SW 1271 (cell line): ENCODE results near the gene ERF.
"Not testable (repeated sequence)": the region's sequence is repeated elsewhere in the genome, so short reads cannot be mapped to it uniquely, and the experiment has no call there.

Experiments used
- DNase-seq, 2 experiments: peaks; one replicate each; lab custom pipeline; 2025; lab: John Stamatoyannopoulos, UW

Gene ERF

DNA sequence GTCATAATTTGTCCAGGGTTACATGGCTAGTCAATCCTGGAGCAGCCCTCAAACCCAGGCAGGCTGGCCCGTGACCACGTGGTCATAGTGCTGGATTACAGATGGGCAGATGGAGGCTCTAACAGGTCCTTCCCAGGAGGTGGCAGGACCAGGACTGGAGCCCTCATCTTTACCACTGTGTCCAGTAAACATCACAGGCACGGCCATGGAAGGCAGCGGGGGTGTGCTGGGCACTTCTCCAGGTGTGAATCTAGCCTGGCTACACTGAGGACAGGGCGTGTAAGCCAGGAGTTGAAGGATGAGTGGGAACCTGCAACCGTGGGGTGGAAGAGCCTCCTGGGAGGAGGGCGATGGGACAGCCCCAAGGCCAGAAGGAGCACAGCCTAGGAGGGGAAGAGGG lies 20.2 kb upstream of the ERF start:
- no peak for DNase-seq

DNA sequence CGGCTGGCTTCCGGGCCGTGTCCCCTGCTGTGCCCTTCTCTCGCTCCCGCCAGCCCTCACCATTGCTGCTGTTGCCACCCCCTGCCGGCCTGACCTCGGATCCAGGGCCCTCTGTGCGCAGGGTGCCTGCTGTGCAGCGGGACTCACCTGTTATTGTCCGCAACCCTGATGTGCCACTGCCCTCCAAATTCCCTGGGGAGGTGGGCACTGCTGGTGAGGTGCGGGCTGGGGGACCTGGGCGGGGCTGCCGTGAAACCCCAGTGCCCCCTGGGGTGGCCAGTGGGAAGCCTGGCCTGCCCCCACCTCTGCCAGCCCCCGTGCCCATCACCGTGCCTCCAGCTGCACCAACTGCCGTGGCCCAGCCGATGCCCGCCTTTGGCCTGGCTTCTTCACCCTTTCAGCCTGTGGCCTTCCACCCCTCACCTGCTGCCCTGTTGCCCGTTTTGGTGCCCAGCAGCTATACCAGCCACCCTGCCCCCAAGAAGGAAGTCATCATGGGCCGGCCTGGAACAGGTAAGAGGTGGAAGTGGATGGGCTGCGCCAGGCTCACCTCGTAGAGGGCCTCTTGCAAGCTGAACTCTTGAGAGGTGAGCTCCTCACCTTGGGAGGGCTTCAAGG lies 19.2 kb upstream of the ERF start:
- no peak for DNase-seq

DNA sequence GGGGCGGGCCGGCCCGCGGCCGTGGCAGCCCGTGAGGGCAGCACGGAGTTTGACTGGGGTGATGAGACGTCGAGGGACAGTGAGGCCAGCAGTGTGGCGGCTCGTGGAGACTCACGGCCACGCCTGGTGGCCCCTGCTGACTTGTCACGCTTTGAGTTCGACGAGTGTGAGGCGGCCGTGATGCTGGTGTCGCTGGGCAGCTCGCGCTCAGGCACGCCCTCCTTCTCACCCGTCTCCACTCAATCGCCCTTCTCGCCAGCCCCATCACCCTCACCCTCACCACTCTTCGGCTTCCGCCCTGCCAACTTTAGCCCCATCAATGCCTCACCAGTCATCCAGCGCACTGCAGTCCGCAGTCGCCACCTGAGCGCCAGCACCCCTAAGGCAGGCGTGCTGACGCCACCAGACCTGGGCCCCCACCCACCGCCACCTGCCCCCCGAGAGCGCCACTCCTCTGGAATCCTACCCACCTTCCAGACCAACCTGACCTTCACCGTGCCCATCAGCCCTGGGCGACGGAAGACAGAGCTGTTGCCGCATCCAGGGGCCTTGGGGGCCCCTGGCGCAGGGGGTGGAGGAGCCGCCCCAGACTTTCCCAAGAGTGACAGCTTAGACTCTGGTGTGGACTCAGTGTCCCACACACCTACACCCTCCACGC lies 18.6 kb upstream of the ERF start:
- no peak for DNase-seq

DNA sequence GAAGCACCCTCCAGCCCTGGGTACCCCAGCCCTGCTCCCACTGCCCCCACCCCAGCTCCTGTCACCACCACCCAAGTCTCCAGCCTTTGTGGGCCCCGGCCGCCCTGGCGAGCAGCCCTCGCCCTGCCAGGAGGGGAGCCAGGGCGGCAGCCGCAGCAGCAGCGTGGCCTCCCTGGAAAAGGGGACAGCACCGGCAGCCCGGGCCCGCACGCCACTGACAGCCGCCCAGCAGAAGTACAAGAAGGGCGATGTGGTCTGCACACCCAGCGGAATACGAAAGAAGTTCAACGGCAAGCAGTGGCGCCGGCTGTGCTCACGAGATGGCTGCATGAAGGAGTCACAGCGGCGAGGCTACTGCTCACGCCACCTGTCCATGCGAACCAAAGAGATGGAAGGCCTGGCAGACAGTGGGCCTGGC lies 18.1 kb upstream of the ERF start:
- no peak for DNase-seq

DNA sequence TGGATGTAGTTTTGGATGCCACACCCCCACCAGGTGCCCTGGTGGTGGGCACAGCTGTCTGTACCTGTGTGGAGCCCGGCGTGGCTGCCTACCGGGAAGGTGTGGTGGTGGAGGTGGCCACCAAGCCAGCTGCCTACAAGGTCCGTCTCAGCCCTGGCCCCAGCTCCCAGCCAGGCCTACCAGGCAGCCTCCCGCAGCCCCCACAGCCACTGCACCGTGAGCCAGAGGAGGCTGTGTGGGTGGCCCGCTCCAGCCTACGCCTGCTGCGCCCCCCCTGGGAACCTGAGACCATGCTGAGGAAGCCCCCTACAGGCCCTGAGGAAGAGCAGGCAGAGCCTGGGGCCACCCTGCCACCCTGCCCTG lies 17.6 kb upstream of the ERF start:
- DNase-seq: no peak

DNA sequence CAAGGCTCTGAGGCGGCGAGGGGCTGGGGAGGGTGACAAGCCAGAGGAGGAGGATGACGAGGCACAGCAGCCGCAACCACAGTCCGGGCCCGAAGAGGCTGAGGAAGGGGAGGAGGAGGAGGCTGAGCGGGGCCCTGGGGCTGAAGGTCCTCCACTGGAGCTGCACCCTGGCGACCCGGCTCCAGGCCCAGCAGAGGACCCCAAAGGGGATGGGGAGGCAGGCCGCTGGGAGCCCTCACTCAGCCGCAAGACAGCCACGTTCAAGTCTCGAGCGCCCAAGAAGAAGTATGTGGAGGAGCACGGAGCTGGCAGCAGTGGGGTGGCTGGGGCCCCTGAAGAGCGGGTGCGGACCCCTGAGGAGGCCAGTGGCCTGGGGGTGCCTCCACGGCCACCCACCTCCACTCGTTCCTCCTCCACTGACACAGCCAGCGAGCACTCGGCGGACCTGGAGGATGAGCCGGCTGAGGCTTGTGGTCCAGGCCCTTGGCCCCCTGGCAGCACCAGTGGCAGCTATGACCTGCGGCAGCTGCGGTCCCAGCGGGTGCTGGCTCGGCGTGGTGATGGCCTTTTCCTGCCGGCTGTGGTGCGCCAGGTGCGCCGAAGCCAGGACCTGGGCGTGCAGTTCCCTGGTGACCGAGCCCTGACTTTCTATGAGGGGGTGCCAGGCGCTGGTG lies 17.1 kb upstream of the ERF start:
- no peak for DNase-seq

DNA sequence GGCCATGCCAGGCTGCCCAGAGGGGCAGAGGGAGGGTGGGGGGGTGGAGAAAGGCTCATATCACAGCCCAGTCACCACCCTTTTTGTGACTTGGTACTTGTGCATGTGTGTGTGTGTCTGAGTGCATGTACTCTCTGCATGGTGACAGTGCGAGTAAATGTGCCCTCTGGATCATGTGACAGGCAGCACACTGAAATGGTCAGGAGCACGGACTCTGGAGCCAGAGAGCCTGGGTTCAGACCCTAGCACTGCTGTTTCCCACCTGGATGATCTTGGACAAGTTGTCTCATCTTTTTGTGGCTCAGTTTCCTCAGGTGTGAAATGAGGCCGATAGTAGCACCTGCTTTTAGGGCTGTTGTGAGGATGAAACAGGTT lies 16.1 kb upstream of the ERF start:
- no peak for DNase-seq

DNA sequence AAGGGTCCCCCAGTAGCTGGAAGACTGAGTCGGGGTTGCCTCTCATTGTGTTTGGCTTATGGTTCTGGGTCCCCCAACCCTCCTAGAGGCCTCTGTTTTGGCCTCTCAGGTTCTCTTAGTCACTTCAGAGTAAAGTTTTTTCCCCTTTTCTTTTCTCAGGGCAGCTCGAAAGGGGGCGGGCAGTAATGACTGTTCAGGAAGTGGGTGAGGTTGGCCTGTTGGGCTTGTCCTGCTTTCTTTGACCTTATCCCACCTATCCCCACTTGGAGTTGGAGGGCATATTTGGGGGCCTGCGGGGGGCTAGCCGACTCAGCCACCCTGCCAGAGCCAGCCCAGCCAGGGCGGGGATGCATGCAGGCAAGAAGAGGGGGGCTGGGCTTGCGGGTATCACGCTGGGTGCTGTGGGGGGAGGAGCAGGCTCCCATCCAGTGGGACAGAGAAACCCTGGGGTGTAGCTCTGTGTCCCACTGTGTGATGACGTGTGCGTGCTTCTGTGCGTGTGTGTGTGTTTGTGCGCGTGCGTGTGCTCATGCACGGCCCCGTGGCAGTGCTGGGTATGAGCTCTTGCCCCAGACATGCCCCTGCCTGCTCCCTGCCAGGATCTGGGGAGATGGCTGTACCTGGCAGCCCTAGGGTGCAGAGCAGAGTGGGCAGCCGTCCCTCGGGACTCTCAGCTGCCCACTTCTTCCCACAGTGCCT lies 15.6 kb upstream of the ERF start:
- peak in 1 of 2 experiments; percentile 27 for DNase-seq

DNA sequence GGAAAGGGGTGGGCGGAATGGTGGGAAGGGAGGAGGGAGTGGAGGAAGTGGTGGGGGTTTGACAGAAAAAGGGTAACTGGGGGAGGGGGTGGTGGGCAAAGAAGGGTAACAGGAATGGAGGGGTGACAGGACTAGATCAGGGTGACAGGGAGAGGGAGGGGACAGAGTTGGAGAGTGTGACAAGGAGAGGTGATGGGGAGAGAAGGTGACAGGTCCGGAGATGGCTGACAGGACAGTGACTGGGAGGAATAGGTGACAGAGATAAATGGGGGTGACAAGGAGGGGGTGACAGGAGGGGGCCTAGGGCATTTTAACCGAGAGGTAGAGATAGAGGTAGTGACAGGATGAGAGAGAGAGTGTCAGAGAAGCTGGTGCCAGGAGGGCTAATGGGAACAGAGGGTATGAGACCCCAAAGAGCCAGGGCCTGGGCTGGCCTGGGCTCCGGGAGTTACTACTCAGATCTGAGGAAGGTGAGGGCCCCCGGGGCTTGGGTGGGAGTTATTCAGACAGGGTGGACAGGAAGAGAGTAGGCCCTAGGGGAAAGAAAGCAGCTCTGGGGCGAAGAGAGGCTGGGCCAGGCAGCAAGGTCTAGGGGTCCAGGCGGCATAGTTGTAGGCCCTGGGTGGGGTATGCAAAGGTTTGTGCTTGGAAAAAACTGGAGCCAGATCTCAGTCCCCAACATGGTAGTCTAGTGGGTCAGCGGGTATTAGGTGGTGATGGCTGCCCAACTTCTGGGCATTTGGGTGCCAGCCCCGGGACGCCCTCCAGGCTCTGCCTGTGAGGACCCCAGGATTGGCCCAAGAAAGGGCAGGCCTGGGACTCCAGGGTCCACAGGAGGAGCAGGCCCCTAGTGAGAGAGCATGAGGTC lies 14.8 kb upstream of the ERF start:
- no peak for DNase-seq

DNA sequence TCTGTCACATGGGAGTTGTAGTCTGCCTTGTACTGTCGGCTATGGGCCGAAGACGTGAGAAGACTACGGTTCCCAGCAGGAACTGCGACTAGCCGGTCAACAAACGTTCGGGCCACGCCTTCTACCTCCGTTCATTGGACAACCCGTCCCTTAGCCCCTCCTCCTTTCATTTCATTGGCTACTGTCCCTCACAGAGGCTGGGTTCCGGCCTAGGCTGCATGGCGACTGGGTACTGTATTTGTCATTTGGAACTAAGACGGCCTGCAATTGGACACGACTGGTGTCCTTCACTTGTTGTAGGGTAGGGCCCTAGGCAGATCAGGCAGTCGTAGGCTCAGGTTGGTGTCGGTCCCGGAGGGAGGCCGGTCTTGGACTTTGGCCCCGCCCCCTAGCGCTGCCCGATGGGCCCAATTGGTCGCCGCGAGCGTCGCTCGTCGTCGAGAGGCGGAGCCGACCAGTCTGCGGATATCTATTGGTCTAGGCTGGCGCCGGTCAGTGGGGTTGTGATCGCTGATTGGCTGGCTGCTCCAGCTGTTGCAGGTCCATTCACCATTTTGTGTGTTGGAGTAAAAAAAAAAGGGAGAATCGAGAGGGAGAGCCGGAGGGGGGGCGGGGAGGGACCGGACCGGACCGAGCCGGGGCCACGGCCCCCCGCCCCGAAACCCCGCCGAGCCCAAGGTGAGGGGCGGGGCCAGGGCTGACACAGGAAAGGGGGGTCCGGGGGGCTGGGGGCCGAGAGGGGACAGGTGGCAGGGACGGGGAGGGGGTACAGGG lies 14.0 kb upstream of the ERF start, which contains the start of gene CIC:
TSS of gene CIC (plus strand) at position 549 of the 774 bp plus-strand sequence. CDS start 2,532 bp downstream, outside the sequence.
- DNase-seq: peak; percentile 96 to 99

DNA sequence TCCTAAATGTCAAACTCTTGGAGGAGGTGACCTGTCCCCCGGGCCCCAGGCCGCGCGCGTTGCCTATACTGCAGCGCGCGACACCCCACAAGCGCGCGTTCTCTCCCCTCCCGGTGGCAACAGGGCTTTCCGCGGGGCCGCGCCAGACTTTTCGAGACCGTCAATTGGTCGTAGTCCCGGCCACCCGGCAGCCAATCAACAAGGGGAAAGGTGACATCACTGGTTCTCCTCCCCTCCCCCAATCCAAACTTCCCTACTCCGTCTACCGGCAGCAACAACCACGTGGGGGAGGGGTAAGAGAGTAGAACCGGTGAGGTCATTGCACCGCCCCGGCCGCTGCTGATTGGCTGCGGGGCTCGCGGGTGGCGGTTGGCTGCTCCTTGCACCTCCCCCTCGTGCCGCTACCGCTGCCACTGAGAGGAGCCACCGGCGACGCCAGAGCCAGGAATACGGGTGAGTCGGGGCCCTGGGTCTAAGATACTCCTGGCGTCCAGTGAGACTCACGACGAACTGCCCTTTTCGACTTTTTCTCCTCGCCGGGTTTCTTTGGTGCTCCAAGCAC lies 13.3 kb upstream of the ERF start:
- peak; percentile 96 for DNase-seq

DNA sequence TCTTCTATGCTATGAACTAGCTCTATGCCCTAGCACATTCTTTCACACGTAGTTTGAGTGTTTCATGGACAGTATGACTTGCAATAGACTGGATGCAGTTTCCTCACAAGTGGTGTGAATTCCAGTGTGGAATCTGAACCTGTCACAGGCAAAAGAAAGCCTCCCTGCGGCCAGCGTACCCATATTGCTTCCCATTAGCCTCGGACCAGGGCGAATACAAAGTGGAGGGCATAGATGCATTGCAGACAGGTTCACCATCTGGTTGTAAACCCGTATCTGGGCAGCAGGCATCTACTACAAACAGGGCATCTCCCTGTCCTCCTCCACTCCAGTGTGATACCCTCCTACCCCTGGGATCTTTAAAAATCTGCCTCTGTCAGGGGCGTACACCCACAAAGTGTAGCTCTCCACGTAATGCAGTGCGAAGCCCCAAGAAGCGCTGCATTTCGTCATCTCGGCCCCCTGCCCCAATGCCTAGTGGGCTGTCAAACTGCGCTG lies 12.8 kb upstream of the ERF start:
- DNase-seq: no peak

DNA sequence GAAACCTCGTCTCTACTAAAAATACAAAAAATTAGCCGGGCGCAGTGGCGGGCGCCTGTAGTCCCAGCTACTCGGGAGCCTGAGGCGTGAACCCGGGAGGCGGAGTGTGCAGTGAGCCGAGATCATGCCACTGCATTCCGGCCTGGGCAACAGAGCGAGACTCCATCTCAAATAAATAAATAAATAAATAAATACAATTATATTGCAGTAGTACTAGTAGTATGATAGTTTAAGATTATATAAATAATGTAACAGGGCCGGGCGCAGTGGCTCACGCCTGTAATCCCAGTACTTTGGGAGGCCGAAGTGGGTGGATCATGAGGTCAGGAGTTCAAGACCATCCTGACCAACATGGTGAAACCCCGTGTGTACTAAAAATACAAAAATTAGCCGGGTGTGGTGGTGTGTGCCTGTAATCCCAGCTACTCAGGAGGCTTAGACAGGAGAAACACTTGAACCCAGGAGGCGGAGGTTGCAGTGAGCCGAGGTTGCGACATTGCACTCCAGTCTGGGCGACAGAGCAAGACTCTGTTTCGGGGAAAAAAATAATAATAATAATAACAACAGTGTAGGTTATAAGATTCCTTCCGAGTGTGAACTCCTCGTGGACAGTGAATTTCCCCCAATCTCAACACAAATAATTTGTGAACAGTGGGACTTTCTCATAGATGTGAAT lies 12.1 kb upstream of the ERF start:
- DNase-seq: not testable (repeated sequence)

DNA sequence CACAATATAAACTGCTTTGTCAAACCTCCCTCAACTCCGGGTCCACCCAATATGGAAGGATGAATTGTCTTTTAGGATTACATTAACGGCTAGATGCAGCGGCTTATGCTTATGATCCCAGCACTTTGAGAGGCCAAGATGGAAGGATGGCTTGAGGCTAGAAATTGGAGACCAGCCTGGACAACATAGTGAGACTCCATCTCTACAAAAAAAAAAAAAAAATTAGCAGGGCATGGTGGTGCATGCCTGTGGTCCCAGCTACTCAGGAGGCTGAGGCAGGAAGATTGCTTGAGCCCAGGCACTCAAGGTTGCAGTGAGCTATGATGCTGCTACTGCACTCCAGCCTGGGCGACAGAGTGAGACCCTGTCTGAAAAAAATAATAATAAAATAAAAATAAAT lies 11.2 kb upstream of the ERF start:
- DNase-seq: not testable (repeated sequence)

DNA sequence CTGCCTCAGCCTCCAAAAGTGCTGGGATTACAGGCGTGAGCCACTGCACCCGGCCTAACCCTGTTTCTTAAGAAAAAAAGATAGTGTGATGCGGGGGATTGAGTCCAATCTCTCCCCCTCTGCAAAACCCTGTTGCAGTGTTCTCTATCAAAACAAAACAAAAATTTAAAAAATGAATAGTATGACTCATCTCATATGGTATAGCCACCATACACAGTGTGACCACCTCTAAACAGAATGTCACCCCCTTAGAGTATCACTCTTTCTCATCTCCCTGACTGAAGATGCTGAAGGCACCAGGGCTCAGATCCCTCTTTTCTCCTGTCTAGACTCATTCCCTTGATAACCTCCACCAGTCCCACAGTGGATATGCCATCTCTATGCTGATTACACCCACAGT lies 6.8 kb upstream of the ERF start:
- no peak for DNase-seq

DNA sequence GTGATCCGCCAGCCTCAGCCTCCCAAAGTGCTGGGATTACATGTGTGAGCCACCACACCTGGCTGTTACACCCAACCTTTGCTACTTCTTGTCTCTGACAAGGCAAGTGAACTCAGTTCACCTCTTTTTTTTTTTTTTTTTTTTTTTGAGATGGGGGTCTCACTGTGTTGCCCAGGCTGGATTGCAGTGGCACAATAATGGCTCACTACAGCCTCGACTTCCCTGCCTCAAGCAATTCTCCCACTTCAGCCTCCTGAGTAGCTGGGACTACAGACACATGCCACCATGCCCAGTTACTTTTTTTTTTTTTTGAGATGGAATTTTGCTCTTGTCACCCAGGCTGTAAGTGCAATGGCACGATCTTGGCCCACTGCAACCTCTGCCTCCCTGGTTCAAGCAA lies 2.9 kb upstream of the ERF start:
- not testable (repeated sequence) for DNase-seq

DNA sequence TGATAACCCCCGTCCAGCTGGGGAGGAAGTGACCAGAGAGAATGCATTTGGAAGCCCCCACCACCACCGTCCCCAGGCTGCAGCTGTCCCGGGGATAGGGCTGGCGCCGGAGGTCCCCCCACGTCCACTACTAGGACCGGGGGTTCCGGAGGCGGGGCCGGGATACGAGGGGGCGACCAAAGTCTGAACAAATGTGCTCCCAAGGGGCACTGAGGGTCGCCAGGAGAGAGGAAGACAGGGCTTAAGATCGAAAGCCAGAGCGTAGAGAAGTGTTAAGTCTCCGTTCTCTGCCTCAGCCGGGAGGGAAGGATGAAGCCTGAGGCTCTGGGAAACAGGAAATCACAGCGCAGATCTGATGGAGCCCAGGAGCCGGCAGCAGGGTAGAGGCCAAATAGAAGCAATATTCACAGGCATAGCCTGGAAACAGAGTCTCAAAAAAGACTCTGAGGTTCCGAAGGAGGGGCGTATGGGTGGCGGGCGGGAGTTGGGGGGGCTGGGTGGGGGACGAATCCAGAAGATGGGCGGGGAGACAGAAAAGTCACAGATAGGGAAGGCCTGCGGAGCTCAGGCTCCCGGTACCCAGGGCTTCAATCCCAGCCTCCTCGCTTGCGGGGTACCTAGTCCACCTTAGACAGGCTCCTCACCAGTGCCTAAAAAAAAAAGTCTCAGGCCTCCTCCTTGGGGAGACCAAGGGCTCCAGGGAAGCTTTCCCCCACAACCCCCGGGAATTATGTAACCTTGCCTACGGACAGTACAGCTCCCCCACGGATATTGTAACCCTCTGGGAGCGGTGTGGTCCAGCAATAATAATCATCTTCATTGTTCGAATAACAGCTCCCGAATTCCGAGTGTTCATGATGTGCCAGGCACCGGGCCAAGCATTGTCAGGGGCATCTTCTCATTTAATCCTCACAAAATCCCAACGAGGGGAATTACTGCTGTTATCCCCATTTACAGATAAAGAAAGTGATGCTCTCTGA lies 1.1 kb upstream of the ERF start:
- peak in 1 of 2 experiments; percentile 43 for DNase-seq

DNA sequence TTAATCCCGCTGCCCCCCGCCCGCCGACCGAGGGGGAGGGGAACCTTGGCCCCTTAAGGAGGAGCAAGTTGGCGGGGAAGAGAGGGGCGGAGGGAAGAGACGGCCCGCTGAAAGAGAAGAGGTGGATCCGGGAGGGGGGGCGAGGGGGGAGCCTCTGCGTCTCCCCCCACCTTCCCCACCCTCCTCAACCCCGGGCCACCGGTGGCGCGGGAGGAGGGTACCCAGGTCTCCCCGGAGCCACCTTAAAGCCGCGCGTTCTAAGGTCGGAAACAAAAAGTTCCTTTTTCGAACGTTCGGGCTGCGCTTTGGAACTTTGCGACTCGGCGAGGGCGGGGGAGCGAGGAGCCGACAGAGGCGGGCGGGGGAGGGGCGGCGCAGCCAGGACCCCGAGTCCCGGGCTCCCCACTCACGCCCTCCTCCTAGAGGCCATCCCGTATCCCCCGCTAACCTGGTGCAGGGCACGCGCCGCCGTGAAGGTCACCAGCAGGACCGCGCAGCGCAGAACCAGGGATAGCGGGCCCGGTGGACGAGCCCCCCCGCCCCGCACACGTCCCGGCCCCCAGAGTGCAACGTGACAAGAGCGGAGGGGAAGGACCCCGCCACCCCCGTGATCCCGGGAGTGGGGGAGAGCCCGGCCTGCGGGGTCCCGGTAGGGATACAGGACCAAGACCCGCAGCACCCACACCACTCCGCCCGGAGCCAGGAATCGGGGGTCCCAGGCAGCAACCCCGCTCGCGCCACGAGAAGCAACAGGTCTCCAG lies 659 bp downstream of the ERF start:
- peak in 1 of 2 experiments; percentile 64 for DNase-seq
